UCSD-AML1 (cell line): ENCODE measurements around the gene PDHA1.

Experiments used
- DNase-seq: peaks from one replicate; lab custom pipeline; 2025; ENCODE audit not compliant: unreplicated experiment; lab: John Stamatoyannopoulos, UW

The PDHA1 gene

GRCh38 chrX:19343535-19344408 lies at the start of gene PDHA1:
Gene PDHA1, plus strand, starts transcription at chrX:19343927. Its CDS starts 111 bp downstream, at chrX:19344038.
- peak; percentile 93 for DNase-seq

GRCh38 chrX:19303256-19303880 lies 40.4 kb upstream of the PDHA1 start:
- no peak for DNase-seq

GRCh38 chrX:19326567-19326966 lies 17.2 kb upstream of the PDHA1 start:
- DNase-seq = no peak

GRCh38 chrX:19331831-19332230 lies 11.9 kb upstream of the PDHA1 start:
- DNase-seq = no peak

GRCh38 chrX:19332983-19333382 lies 10.7 kb upstream of the PDHA1 start:
- no peak for DNase-seq

- DNase-seq = no peak
Observed at GRCh38 chrX:19334945-19335626, 8.6 kb upstream of the PDHA1 start.

- DNase-seq = no peak
Observed at GRCh38 chrX:19342331-19342906, 1.3 kb upstream of the PDHA1 start.

- no peak for DNase-seq
Observed at GRCh38 chrX:19343085-19343534, 617 bp upstream of the PDHA1 start.

GRCh38 chrX:19344661-19345060 lies 934 bp downstream of the PDHA1 start:
- no peak for DNase-seq

GRCh38 chrX:19347916-19348315 lies 4.2 kb downstream of the PDHA1 start:
- no peak for DNase-seq

- no peak for DNase-seq
Observed at GRCh38 chrX:19349264-19349663, 5.5 kb downstream of the PDHA1 start.

GRCh38 chrX:19350941-19351384 lies 7.2 kb downstream of the PDHA1 start:
- DNase-seq = peak; percentile 69

- DNase-seq = no peak
Observed at GRCh38 chrX:19354625-19355024, 10.9 kb downstream of the PDHA1 start.

- no peak for DNase-seq
Observed at GRCh38 chrX:19358521-19358920, 14.8 kb downstream of the PDHA1 start.

- DNase-seq = no peak
Observed at GRCh38 chrX:19360903-19361302, 17.2 kb downstream of the PDHA1 start.

GRCh38 chrX:19361701-19362100 lies 18.0 kb downstream of the PDHA1 start:
- no peak for DNase-seq

- DNase-seq = no peak
Observed at GRCh38 chrX:19368576-19368975, 24.8 kb downstream of the PDHA1 start.

- DNase-seq = no peak
Observed at GRCh38 chrX:19370061-19370460, 26.3 kb downstream of the PDHA1 start.

GRCh38 chrX:19372170-19372546 lies 28.4 kb downstream of the PDHA1 start:
- DNase-seq = peak; percentile 72

- peak; percentile 36 for DNase-seq
Observed at GRCh38 chrX:19372547-19373331, 29.0 kb downstream of the PDHA1 start.
